ENCODE measurements around the gene RERG.
A peak's percentile ranks its signal among the peaks of the same experiment; 100 is the strongest.

RERG gene

DNA sequence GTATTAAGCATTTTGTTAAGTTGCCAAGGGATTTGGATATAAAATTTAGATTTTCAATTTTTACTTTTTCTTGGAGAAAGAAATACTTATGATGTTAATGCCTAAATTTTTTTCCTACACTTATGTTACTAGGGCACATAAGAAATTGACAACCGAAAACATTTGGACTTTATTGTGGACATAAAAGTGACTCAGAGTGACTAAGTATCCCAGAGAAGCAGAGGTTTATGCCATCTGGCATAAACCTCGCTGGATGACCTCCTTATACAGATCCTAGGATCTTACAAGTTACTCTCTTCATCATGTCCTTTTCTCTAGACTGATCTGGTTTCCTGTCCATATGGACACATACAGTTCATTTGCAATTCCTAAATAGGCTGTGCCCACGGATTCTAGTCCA, 89.8 kb downstream of the RERG start:
- H3K36me3 ChIP-seq (ENCODE audit: control insufficient read depth, insufficient read depth, low read length, severe bottlenecking) = no peaks in the 10 kb centered on the region

DNA sequence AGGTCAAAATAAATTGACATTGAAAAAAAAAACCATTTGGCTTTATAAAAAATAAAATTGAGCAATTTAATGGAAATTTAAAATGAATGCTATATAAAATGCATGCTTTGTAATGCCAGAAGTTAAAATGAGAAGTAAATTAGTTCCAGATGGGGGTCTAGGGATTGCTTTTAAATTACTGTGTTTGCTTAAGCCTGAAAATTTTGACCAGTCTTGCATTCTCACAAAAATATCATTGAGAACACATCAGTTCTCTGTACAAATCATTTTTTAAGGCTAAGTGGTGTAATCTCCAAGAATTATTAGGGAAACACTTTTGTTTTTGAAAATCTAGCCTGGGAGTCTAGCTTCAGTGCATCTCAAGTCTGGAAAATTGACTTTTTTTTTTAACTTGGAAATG, 90.7 kb downstream of the RERG start:
- H3K4me3 ChIP-seq (ENCODE audit: low read length) = no peak overlapping the region
- H3K9ac ChIP-seq (ENCODE audit: low read length) = no peak overlapping the region
- peaks cover 16% of the 10 kb centered on the region for H3K4me1 ChIP-seq (ENCODE audit: control insufficient read depth, insufficient read depth, low read length)
- no peaks in the 10 kb centered on the region for H3K9me3 ChIP-seq (ENCODE audit: control insufficient read depth, low read length)
- no peak for DNase-seq (ENCODE audit: low read depth)
- H3K27me3 ChIP-seq (replicated peaks; ENCODE audit: control insufficient read depth, insufficient read depth, low read length) = no peaks in the 10 kb centered on the region
- no peaks in the 10 kb centered on the region for H3K36me3 ChIP-seq (ENCODE audit: control insufficient read depth, insufficient read depth, low read length, severe bottlenecking)

More for the DNA sequence above, 89.8 kb downstream of the RERG start:
- DNase-seq (ENCODE audit: low read depth) = no peak
- no peaks in the 10 kb centered on the region for H3K9me3 ChIP-seq (ENCODE audit: control insufficient read depth, low read length)
- peaks cover 16% of the 10 kb centered on the region for H3K4me1 ChIP-seq (ENCODE audit: control insufficient read depth, insufficient read depth, low read length)
- H3K27me3 ChIP-seq (replicated peaks; ENCODE audit: control insufficient read depth, insufficient read depth, low read length) = no peaks in the 10 kb centered on the region
- H3K9ac ChIP-seq (ENCODE audit: low read length) = no peak overlapping the region
- no peak overlapping the region for H3K4me3 ChIP-seq (ENCODE audit: low read length)

DNA sequence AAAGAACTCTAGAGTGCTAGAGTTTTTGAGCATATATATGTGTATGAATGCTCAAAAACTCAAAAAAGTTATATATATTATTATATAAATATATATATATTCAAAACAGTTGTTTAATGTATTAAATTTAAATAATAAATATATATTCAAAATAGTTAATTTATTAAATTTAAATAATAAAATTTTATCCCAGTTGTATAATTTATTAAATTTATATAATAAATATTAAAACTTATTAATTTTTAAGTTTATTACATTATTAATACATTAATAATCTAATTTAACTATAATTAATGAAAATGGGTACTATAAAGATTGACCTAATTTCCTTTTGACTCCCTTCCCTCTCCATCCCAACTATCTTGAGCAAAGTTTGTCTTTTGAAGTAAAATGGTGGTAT, 97.8 kb downstream of the RERG start:
- H3K9ac ChIP-seq (ENCODE audit: low read length) = no peak overlapping the region
- no peak for DNase-seq (ENCODE audit: low read depth)
- no peaks in the 10 kb centered on the region for H3K27me3 ChIP-seq (replicated peaks; ENCODE audit: control insufficient read depth, insufficient read depth, low read length)
- no peaks in the 10 kb centered on the region for H3K36me3 ChIP-seq (ENCODE audit: control insufficient read depth, insufficient read depth, low read length, severe bottlenecking)
- H3K9me3 ChIP-seq (ENCODE audit: control insufficient read depth, low read length) = no peaks in the 10 kb centered on the region
- no peak overlapping the region for H3K4me3 ChIP-seq (ENCODE audit: low read length)
- H3K4me1 ChIP-seq (ENCODE audit: control insufficient read depth, insufficient read depth, low read length) = peaks cover 6% of the 10 kb centered on the region

DNA sequence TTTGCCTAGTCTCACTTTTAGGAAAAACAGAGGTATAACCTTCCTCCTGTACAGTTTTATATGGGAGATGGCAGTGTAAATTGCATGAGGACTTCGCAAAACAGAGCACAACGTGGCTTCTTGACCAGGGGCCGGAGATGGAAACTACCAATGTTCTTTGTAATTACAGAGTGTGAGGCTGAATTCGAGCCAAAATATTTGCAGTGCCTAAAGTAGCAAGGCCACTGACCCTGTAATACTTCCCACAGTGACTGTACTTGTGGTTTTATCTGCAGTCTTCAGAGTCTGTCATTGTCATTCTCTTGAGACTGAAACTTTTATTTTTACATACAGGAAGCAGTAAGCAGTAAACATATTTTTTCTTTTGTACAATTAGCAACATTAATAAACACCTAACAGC, 98.9 kb downstream of the RERG start:
- Histone ChIP-seq H3K36me3 (ENCODE audit: control insufficient read depth, insufficient read depth, low read length, severe bottlenecking) (no peaks in the 10 kb centered on the region), H3K4me3 (ENCODE audit: low read length) (no peak overlapping the region), H3K4me1 (ENCODE audit: control insufficient read depth, insufficient read depth, low read length) (peaks cover 9% of the 10 kb centered on the region), H3K27me3 (replicated peaks; ENCODE audit: control insufficient read depth, insufficient read depth, low read length) (no peaks in the 10 kb centered on the region), H3K9me3 (ENCODE audit: control insufficient read depth, low read length) (no peaks in the 10 kb centered on the region), H3K9ac (ENCODE audit: low read length) (no peak overlapping the region)
- DNase-seq (ENCODE audit: low read depth) = no peak

DNA sequence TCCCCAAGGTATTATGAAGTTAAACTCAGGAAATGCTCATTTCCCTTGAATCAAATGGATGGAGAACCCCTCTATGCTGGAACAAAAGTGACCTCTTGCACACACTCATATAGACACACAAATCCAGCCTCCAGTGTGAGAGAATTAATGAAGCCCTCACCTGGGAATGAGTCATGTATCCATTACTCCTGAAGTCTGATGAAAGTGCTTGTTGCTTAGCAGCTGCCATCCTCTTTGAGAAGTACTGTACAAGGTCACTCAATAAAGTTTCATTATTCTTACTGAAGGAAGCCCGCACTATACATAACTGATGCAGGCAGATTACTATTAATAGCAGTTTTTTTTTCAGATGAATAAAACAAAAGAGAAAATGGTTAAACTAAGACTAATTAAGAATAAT, 102.3 kb downstream of the RERG start:
- Histone ChIP-seq H3K27me3 (replicated peaks; ENCODE audit: control insufficient read depth, insufficient read depth, low read length) (no peaks in the 10 kb centered on the region), H3K4me3 (ENCODE audit: low read length) (no peak overlapping the region)
- DNase-seq (ENCODE audit: low read depth) = no peak

DNA sequence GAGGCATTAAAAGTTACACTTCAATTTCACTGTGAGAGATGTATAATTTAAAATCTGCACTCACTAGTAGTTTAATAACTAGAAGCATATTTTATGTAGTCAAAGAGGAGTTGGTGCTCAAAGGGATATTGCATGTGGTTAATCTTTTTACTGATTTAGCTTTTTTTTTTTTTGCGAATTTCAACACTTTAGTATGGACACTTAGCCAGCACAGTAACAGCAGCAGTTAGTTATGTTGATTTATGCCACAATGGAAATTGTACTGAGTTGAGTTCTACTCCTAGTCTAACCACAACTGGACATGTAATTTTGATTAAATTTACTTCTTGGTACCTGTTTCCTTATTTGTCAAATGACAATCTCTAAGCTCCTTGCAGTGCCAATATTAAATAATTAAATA, 104.2 kb downstream of the RERG start:
- Histone ChIP-seq H3K27me3 (replicated peaks; ENCODE audit: control insufficient read depth, insufficient read depth, low read length) (no peaks in the 10 kb centered on the region), H3K4me1 (ENCODE audit: control insufficient read depth, insufficient read depth, low read length) (peaks cover 20% of the 10 kb centered on the region), H3K4me3 (ENCODE audit: low read length) (no peak overlapping the region), H3K9me3 (ENCODE audit: control insufficient read depth, low read length) (no peaks in the 10 kb centered on the region), H3K36me3 (ENCODE audit: control insufficient read depth, insufficient read depth, low read length, severe bottlenecking) (no peaks in the 10 kb centered on the region), H3K9ac (ENCODE audit: low read length) (peak overlapping the region; percentile 48)
- no peak for DNase-seq (ENCODE audit: low read depth)

More for the DNA sequence above, 102.3 kb downstream of the RERG start:
- Histone ChIP-seq H3K36me3 (ENCODE audit: control insufficient read depth, insufficient read depth, low read length, severe bottlenecking) (no peaks in the 10 kb centered on the region), H3K4me1 (ENCODE audit: control insufficient read depth, insufficient read depth, low read length) (peaks cover 25% of the 10 kb centered on the region), H3K9me3 (ENCODE audit: control insufficient read depth, low read length) (no peaks in the 10 kb centered on the region), H3K9ac (ENCODE audit: low read length) (no peak overlapping the region)

DNA sequence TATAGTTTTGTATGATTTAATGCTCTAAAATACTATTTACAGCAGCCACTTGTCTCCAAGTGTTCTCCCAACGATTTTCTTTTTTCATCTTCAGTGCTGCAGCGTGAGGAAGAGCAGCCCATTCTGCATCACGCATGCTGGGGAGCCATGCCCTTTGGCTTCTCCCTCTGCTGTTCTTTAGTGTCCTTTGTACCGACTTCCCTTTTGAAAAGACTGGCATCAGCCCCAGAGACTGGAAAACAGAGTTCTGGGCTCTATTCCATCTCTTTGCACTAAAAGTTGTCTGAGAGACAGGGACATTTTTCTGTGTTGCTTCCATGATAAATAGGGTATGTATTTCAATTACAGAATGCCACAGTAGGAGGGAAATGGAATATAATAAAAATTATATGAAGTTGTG, 105.1 kb downstream of the RERG start:
- Histone ChIP-seq H3K27me3 (replicated peaks; ENCODE audit: control insufficient read depth, insufficient read depth, low read length) (no peaks in the 10 kb centered on the region), H3K36me3 (ENCODE audit: control insufficient read depth, insufficient read depth, low read length, severe bottlenecking) (no peaks in the 10 kb centered on the region), H3K9ac (ENCODE audit: low read length) (no peak overlapping the region), H3K4me3 (ENCODE audit: low read length) (peak overlapping the region; percentile 36), H3K9me3 (ENCODE audit: control insufficient read depth, low read length) (no peaks in the 10 kb centered on the region), H3K4me1 (ENCODE audit: control insufficient read depth, insufficient read depth, low read length) (peaks cover 20% of the 10 kb centered on the region)
- DNase-seq (ENCODE audit: low read depth) = no peak

DNA sequence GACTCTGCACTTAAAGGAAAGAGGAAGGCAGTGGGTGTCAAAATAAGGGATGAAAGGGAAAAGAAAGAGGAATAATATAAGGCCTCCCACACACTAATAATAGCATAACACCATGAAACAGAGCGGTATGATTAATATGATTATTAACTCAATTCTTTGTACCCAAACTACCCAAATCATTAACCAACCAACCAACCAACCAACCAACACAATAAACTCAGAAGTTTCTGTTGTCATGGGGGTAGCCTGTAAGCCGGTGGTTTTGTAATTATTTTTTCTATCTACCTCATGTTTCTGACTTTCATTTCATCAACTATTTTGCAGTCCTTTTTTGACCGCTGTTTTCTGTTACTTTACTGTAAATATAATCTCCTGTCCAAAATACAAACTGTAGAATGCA, 105.8 kb downstream of the RERG start:
- Histone ChIP-seq H3K4me3 (ENCODE audit: low read length) (no peak overlapping the region), H3K27me3 (replicated peaks; ENCODE audit: control insufficient read depth, insufficient read depth, low read length) (no peaks in the 10 kb centered on the region), H3K9ac (ENCODE audit: low read length) (no peak overlapping the region), H3K36me3 (ENCODE audit: control insufficient read depth, insufficient read depth, low read length, severe bottlenecking) (no peaks in the 10 kb centered on the region), H3K4me1 (ENCODE audit: control insufficient read depth, insufficient read depth, low read length) (peaks cover 20% of the 10 kb centered on the region), H3K9me3 (ENCODE audit: control insufficient read depth, low read length) (no peaks in the 10 kb centered on the region)
- DNase-seq (ENCODE audit: low read depth) = no peak

DNA sequence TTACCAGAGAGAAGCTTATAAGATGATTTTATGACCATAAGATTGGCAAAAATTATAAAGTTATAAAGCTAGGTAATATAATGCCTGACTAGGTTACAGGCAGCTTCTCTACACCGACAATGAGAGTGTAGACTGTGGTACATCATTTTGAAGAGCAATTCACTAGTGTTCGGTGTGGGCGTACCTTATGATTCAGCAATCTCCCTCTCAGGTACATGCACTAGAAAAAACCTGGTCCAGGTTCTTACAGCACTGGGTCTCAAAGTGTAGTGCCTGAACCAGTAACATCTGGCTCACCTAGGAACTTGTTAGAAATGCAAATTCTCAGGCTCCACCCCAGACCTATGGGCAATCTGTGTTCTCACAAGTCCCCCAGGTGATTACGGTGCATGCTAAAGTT, 106.7 kb downstream of the RERG start:
- no peak overlapping the region for H3K9ac ChIP-seq (ENCODE audit: low read length)
- no peak for DNase-seq (ENCODE audit: low read depth)
- H3K9me3 ChIP-seq (ENCODE audit: control insufficient read depth, low read length) = no peaks in the 10 kb centered on the region
- H3K27me3 ChIP-seq (replicated peaks; ENCODE audit: control insufficient read depth, insufficient read depth, low read length) = no peaks in the 10 kb centered on the region
- no peak overlapping the region for H3K4me3 ChIP-seq (ENCODE audit: low read length)
- H3K4me1 ChIP-seq (ENCODE audit: control insufficient read depth, insufficient read depth, low read length) = peaks cover 20% of the 10 kb centered on the region
- no peaks in the 10 kb centered on the region for H3K36me3 ChIP-seq (ENCODE audit: control insufficient read depth, insufficient read depth, low read length, severe bottlenecking)

DNA sequence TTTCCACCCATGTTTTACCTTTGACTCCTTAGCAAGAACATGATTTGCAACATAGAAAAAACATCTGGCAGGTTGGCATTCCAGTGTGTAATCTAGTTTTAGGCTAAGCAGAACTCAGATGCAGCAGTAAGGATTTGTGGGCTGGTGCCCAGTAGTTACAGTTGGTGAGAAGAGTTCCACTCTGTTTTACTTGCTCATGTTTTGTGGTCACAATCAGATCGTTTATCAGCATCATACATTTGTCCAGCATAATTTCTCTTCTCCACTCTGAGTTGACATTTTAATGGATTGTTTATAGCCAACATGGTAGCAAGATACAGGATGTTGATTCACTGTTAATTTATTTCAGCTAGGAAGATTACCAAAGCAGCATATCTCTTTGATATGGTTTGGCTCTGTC, 128.4 kb downstream of the RERG start:
- Histone ChIP-seq H3K36me3 (ENCODE audit: control insufficient read depth, insufficient read depth, low read length, severe bottlenecking) (no peaks in the 10 kb centered on the region), H3K4me1 (ENCODE audit: control insufficient read depth, insufficient read depth, low read length) (no peaks in the 10 kb centered on the region), H3K27me3 (replicated peaks; ENCODE audit: control insufficient read depth, insufficient read depth, low read length) (peaks cover 2% of the 10 kb centered on the region), H3K4me3 (ENCODE audit: low read length) (no peak overlapping the region), H3K9me3 (ENCODE audit: control insufficient read depth, low read length) (no peaks in the 10 kb centered on the region), H3K9ac (ENCODE audit: low read length) (no peak overlapping the region)
- DNase-seq (ENCODE audit: low read depth) = no peak

DNA sequence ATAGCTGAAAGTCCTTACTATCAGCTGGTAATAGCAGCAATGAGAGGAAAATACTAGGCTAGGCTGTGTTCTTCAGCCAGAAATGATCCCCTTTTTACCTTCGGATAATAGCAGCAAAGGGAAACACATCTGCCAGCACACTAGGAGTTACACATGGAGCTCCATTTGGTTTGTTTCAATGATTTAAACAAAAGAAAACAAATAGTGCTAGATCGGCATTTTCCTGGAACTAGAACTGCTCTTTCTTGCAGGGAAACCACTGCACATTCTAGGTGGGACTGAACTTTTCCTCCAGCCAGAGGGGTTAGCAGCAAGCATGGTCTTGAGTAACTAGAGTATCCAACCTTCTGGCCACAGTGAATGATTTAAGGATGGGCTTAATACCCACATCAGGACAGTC, 130.8 kb downstream of the RERG start:
- Histone ChIP-seq H3K9me3 (ENCODE audit: control insufficient read depth, low read length) (no peaks in the 10 kb centered on the region), H3K4me1 (ENCODE audit: control insufficient read depth, insufficient read depth, low read length) (no peaks in the 10 kb centered on the region), H3K27me3 (replicated peaks; ENCODE audit: control insufficient read depth, insufficient read depth, low read length) (peaks cover 2% of the 10 kb centered on the region), H3K4me3 (ENCODE audit: low read length) (no peak overlapping the region), H3K36me3 (ENCODE audit: control insufficient read depth, insufficient read depth, low read length, severe bottlenecking) (no peaks in the 10 kb centered on the region), H3K9ac (ENCODE audit: low read length) (no peak overlapping the region)
- no peak for DNase-seq (ENCODE audit: low read depth)

DNA sequence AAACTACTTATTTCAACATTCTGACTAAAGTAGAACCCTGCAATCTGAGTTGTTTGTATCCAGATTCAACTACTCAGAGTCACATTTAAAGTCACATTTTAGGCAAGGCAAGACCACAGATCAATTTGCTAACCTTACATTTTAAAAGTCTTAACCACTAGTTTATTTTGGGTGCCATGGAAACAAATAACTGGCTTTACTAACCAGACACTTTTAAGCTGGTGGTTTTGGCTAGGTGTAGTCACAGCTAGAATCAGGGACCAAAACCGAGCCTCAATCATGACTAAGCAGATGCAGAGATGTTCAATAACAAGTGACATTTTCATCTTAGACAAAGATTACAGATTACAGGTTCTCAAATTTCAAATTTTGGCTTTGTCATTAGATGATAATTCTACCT, 133.1 kb downstream of the RERG start:
- no peak for DNase-seq (ENCODE audit: low read depth)
- H3K4me1 ChIP-seq (ENCODE audit: control insufficient read depth, insufficient read depth, low read length) = no peaks in the 10 kb centered on the region
- H3K9me3 ChIP-seq (ENCODE audit: control insufficient read depth, low read length) = no peaks in the 10 kb centered on the region
- H3K36me3 ChIP-seq (ENCODE audit: control insufficient read depth, insufficient read depth, low read length, severe bottlenecking) = no peaks in the 10 kb centered on the region
- peaks cover 2% of the 10 kb centered on the region for H3K27me3 ChIP-seq (replicated peaks; ENCODE audit: control insufficient read depth, insufficient read depth, low read length)
- no peak overlapping the region for H3K9ac ChIP-seq (ENCODE audit: low read length)
- no peak overlapping the region for H3K4me3 ChIP-seq (ENCODE audit: low read length)
